Fibroblast of lung (primary cell): ENCODE data around the gene SLC17A4. TPM values are rescaled to one million over a fixed set of nuclear protein-coding genes. Genes with fewer than 3 reads are reported as not detected.

Experiments used
- DNase-seq, 2 donors: peaks; one replicate each; pipeline versions ENCODE4 v3.0.0 to v3.0.0-alpha.2; 2010; ENCODE audit warnings: low read depth in 2 of 2
- H2AFZ ChIP-seq: 2 replicates; pipeline ENCODE4 v1.5.1; 2012; ENCODE audit warnings: low read length, control low read depth, inconsistent platforms
- H3K27ac ChIP-seq: 2 replicates; pipeline ENCODE4 v1.5.1; 2011; ENCODE audit warnings: low read length, control low read depth; ENCODE audit not compliant: insufficient read depth
- H3K27me3 ChIP-seq: 2 replicates; pipeline ENCODE4 v1.5.1; 2011; ENCODE audit warnings: mild to moderate bottlenecking, low read length; ENCODE audit not compliant: control insufficient read depth, insufficient read depth
- H3K36me3 ChIP-seq: 2 replicates; pipeline ENCODE4 v1.5.1; 2011; ENCODE audit warnings: low read length; ENCODE audit not compliant: control insufficient read depth, insufficient read depth
- H3K4me1 ChIP-seq: 2 replicates; pipeline ENCODE4 v1.5.1; 2011; ENCODE audit warnings: low read length; ENCODE audit not compliant: control insufficient read depth, insufficient read depth; ENCODE audit errors: extremely low read depth
- H3K4me2 ChIP-seq: 2 replicates; pipeline ENCODE4 v1.5.1; 2011; ENCODE audit warnings: low read length, control low read depth; ENCODE audit not compliant: insufficient read depth; ENCODE audit errors: extremely low read depth
- H3K4me3 ChIP-seq, 4 experiments: fragments of 200-600 bp in 1 of 4; sonication (generic) in 1 of 4; replicated peaks in 1 of 4; 2 replicates each; pipeline ENCODE4 v1.5.1; 2011 to 2016; ENCODE audit warnings: low read length in 4 of 4, low read depth in 3 of 4, mild to moderate bottlenecking in 3 of 4, control low read depth in 2 of 4, inconsistent platforms in 1 of 4, mixed read lengths in 1 of 4; ENCODE audit not compliant: insufficient read depth in 1 of 4; ENCODE audit errors: control extremely low read depth in 1 of 4
- H3K79me2 ChIP-seq: 2 replicates; pipeline ENCODE4 v1.5.1; 2012; ENCODE audit warnings: mild to moderate bottlenecking, low read length, inconsistent platforms; ENCODE audit not compliant: control insufficient read depth, insufficient read depth
- H3K9ac ChIP-seq: 2 replicates; pipeline ENCODE4 v1.5.1; 2011; ENCODE audit warnings: mild to moderate bottlenecking, low read length, control low read depth; ENCODE audit not compliant: insufficient read depth
- H3K9me3 ChIP-seq: 2 replicates; pipeline ENCODE4 v1.5.1; 2012; ENCODE audit warnings: low read depth, low read length; ENCODE audit not compliant: control insufficient read depth, insufficient read depth
- H4K20me1 ChIP-seq: 2 replicates; pipeline ENCODE4 v1.5.1; 2011; ENCODE audit warnings: low read length; ENCODE audit not compliant: control insufficient read depth, insufficient read depth; ENCODE audit errors: extremely low read depth
- EZH2 ChIP-seq: IDR thresholded peaks from 2 replicates; pipeline ENCODE4 v1.5.1; 2012; ENCODE audit warnings: low read length, control low read depth, mild to moderate bottlenecking; ENCODE audit errors: missing control alignments
- polyA plus RNA-seq, 2 donors: library from polyadenylated mRNA; depleted of rRNA in 1 of 2; stranded (reverse) in 1 of 2; unstranded in 1 of 2; fragments of >200 nt; gene quantifications; 2 replicates each; pipeline ENCODE4 v1.2.1, GENCODE V29; 2011 to 2012; ENCODE audit warnings: missing spikeins in 1 of 2
- total RNA-seq: library from RNA; depleted of rRNA; stranded (reverse); fragments of >200 nt; gene quantifications from 2 replicates; pipeline ENCODE4 v1.2.1, GENCODE V29; 2014
- TF ChIP-seq, protein P1 (sequence below), 2 donors: IDR thresholded peaks in 1 of 2; conservative IDR thresholded peaks in 1 of 2; 1 replicate in 1 of 2; 2 replicates in 1 of 2; pipeline ENCODE4 v1.5.1; 2011 to 2012; ENCODE audit warnings: low read length in 2 of 2, control low read depth in 1 of 2, inconsistent platforms in 1 of 2, low read depth in 1 of 2, mild to moderate bottlenecking in 1 of 2

Gene SLC17A4
- total and polyA plus RNA-seq, 2 donors (not counting 1 experiment from before 2014, with no cell fraction given), result not detected

DNA sequence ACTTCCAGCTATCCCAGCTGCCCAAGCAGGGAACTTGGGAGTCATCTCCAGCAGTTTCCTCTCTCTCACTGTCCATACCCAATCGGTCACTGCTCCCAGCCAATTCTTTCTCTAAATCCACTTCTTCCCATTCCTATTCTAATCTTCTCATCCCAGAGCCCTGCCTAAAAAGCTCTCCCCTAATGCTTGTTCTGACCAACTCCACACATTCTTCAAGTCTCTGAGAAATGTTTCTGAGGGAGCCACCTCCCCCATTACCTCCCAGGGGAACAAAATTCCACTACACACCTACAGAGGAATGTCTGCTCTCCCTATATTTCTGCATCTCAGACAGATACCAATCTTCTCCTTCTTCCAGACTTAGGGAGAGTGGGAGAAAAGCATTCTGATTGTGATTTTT, 14.0 kb downstream of the SLC17A4 start:
- no peaks in the 10 kb centered on the region for H3K4me1 ChIP-seq
- TF ChIP-seq EZH2, result no peak
- TF ChIP-seq, protein P1, sequence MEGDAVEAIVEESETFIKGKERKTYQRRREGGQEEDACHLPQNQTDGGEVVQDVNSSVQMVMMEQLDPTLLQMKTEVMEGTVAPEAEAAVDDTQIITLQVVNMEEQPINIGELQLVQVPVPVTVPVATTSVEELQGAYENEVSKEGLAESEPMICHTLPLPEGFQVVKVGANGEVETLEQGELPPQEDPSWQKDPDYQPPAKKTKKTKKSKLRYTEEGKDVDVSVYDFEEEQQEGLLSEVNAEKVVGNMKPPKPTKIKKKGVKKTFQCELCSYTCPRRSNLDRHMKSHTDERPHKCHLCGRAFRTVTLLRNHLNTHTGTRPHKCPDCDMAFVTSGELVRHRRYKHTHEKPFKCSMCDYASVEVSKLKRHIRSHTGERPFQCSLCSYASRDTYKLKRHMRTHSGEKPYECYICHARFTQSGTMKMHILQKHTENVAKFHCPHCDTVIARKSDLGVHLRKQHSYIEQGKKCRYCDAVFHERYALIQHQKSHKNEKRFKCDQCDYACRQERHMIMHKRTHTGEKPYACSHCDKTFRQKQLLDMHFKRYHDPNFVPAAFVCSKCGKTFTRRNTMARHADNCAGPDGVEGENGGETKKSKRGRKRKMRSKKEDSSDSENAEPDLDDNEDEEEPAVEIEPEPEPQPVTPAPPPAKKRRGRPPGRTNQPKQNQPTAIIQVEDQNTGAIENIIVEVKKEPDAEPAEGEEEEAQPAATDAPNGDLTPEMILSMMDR (conservative IDR thresholded peaks at IDR 0.05 in 1 of 2, IDR thresholded peaks at IDR 0.05 in 1 of 2; ENCODE audit: low read depth in 1 of 2, low read length in 2 of 2), result no peak
- no peaks in the 10 kb centered on the region for H4K20me1 ChIP-seq

DNA sequence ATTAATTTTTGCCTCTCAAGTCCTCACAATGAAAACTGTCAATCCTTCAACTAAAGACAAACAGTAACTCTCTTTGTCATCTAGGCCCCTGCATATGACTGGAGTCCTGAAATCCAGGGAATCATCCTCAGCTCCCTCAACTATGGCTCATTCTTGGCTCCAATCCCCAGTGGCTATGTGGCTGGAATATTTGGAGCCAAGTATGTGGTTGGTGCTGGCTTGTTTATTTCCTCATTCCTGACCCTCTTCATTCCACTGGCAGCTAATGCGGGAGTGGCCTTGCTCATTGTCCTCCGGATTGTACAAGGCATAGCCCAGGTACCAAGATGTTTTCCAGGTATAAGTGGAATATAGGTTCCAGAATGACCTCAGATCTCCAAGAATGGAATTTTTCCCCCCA, 15.4 kb downstream of the SLC17A4 start:
- Histone ChIP-seq H3K4me3 (no peak overlapping the region), H3K4me2 (no peak overlapping the region), H4K20me1 (no peaks in the 10 kb centered on the region), H3K4me1 (no peaks in the 10 kb centered on the region), H3K27me3 (no peaks in the 10 kb centered on the region), H3K79me2 (no peaks in the 10 kb centered on the region), H3K27ac (no peak overlapping the region), H3K9ac (no peak overlapping the region), H3K36me3 (no peaks in the 10 kb centered on the region), H3K9me3 (no peaks in the 10 kb centered on the region), H2AFZ (no peak overlapping the region)
- TF ChIP-seq EZH2, result no peak
- TF ChIP-seq, protein P1 (conservative IDR thresholded peaks at IDR 0.05 in 1 of 2, IDR thresholded peaks at IDR 0.05 in 1 of 2; ENCODE audit: low read depth in 1 of 2, low read length in 2 of 2), result no peak
- peak in 1 of 2 donors; percentile 1 for DNase-seq

More for the DNA sequence above, 14.0 kb downstream of the SLC17A4 start:
- Histone ChIP-seq H3K9me3 (no peaks in the 10 kb centered on the region), H3K4me3 (no peak overlapping the region), H2AFZ (no peak overlapping the region), H3K36me3 (no peaks in the 10 kb centered on the region), H3K79me2 (no peaks in the 10 kb centered on the region), H3K27me3 (no peaks in the 10 kb centered on the region), H3K4me2 (no peak overlapping the region), H3K27ac (no peak overlapping the region), H3K9ac (no peak overlapping the region)
- DNase-seq, result no peak

DNA sequence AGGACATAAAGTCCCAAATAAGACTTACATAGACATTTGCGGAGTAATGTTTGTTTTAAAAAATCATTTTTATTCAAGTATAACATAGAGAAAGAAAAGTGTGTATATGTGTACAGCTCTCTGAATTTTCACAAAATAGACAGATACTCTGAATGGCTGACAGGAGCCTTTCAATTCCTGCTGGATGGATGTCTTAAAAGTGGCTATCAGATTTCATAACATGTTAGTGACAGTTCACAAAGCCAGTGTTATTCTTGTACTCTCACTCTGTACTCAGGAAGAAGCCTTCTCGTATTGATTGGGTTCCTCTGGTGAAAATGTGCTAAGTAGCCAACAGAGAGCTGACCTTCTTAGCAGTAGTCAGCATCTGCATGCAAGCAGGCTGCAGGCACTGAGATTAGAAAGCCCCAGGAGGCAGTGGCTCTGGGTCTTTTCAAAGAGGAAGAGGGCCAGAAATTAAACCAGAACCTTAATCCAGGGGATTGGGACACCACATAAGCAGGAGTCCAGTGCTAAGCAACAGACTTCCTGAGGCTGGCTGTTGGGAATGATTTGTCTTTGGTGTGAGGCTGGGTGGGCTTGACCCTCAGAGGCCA, 19.7 kb downstream of the SLC17A4 start:
- Histone ChIP-seq H4K20me1 (no peaks in the 10 kb centered on the region), H3K27me3 (no peaks in the 10 kb centered on the region), H3K79me2 (no peaks in the 10 kb centered on the region), H3K27ac (no peak overlapping the region), H3K4me3 (no peak overlapping the region), H3K9ac (no peak overlapping the region), H3K4me1 (no peaks in the 10 kb centered on the region), H3K36me3 (no peaks in the 10 kb centered on the region), H3K9me3 (no peaks in the 10 kb centered on the region), H3K4me2 (no peak overlapping the region), H2AFZ (no peak overlapping the region)
- TF ChIP-seq, protein P1 (conservative IDR thresholded peaks at IDR 0.05 in 1 of 2, IDR thresholded peaks at IDR 0.05 in 1 of 2; ENCODE audit: low read depth in 1 of 2, low read length in 2 of 2), result no peak
- TF ChIP-seq EZH2, result no peak
- no peak for DNase-seq
